Stimulated activated naive CD4-positive, alpha-beta T cell treated with Interleukin-2 at 50 U/mL for 16 hours (primary cell): Measurements from ENCODE around the gene FBXL20.
"Not testable (repeated sequence)": the region's sequence is repeated elsewhere in the genome, so short reads cannot be mapped to it uniquely, and the experiment has no call there.

Experiments used
- DNase-seq: peaks from one replicate; lab custom pipeline; 2025; lab: John Stamatoyannopoulos, UW

Gene FBXL20, protein sequence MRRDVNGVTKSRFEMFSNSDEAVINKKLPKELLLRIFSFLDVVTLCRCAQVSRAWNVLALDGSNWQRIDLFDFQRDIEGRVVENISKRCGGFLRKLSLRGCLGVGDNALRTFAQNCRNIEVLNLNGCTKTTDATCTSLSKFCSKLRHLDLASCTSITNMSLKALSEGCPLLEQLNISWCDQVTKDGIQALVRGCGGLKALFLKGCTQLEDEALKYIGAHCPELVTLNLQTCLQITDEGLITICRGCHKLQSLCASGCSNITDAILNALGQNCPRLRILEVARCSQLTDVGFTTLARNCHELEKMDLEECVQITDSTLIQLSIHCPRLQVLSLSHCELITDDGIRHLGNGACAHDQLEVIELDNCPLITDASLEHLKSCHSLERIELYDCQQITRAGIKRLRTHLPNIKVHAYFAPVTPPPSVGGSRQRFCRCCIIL

GRCh38 chr17:39401412-39402243, at the start of gene FBXL20:
Gene FBXL20 (minus strand): TSS chr17:39401626. CDS start chr17:39401402, 224 bp downstream.
- peak; percentile 93 for DNase-seq

DNA sequence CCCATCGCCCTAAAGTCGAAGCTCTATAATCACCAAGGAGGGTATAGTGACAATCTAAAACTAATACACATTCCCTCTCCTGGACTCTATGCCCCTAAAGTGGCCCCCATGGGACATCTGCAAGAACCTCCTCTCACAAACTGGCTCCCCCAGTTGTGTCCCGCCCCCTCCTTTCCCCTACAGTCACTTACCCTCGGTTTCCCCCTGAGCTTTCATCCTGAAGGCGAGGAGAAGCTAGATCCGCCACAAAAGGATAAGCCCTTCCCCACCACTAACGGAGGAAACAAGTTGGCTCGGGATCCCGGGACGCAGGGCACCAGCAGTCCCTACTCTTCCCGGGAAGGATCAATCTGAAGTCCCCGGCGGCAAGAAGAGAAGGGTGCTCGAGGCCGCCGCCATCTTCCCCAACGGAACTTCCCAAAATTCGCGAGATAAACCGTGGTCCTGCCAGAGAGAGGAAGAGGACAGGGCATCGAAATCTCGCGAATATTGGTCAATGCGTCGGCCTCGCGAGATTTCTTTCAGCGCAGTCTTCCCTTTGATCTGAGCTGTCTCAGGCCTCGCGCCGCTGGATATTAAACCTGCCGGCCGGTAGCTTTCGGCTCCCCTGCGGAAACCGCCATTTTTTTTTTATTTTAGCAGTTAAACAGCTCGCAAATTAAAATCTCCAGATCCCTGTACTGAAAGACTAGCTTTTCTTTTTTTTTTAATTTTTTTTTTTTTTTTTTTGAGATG, 49.6 kb upstream of the FBXL20 start, which contains the start of gene MED1:
Gene MED1, minus strand, starts transcription at position 417 of the 735 bp plus-strand sequence. Its CDS starts 201 bp downstream, at position 216.
- peak; percentile 90 for DNase-seq

- DNase-seq: no peak
Measured at GRCh38 chr17:39450051-39450450, 48.6 kb upstream of the FBXL20 start.

DNA sequence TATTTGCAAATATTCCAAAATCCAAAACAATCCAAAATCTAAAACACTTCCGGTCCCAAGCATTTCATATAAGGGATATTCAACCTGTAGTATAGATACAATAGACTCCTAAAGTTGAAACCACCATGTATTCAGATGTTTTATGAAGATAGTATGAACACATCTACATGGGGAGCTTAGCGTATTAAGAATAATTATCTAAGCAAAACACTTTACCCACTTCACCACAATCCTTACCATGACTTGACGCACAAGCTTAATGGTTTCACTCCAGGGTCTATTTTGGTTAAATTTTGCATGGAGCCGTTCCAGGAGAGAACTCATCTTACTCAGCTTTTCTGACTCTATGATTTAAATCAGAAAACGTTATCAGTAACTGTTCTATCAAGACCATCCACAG, 46.1 kb upstream of the FBXL20 start:
- no peak for DNase-seq

GRCh38 chr17:39443326-39443725, 41.9 kb upstream of the FBXL20 start:
- DNase-seq: no peak

DNA sequence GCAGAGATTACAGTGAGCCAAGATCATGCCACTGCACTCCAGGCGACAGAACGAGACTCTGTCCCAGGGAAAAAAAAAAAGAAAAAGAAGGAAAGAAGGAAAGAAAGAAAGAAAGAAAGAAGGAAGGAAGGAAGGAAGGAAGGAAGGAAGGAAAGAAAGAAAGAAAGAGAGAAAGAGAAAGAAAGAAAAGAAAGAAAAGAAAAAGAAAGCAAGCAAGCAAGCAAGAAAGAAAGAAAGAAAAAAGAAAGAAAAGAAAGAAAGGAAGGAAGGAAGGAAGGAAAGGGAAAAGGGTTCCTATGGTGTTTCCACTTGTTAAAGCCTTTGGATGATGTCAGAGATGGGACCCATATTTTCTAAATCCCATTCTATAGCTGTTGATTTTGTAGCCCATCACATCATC, 38.4 kb upstream of the FBXL20 start:
- DNase-seq: not testable (repeated sequence)

DNA sequence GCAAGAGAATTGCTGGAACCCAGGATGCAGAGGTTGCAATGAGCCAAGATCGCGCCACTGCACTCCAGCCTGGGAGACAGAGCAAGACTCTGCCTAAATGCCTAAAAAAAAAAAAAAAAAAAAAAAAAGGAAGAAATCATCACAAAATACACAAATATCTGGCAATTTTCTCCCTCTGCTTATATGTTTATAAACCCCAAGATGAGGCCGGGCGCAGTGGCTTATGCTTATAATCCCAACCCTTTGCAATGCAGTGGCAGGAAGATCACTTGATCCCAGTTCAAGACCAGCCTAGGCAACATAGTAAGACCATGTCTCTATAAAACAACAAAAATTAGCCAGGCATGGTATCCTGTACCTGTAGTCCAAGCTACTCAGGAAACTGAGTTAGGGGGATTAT, 28.2 kb upstream of the FBXL20 start:
- DNase-seq: no peak

GRCh38 chr17:39416141-39416540, 14.7 kb upstream of the FBXL20 start:
- no peak for DNase-seq

- DNase-seq: no peak
Measured at GRCh38 chr17:39410279-39410678, 8.9 kb upstream of the FBXL20 start.

GRCh38 chr17:39408360-39408759, 6.9 kb upstream of the FBXL20 start:
- no peak for DNase-seq

- no peak for DNase-seq
Measured at GRCh38 chr17:39406951-39407350, 5.5 kb upstream of the FBXL20 start.

- no peak for DNase-seq
Measured at GRCh38 chr17:39405436-39405835, 4.0 kb upstream of the FBXL20 start.

DNA sequence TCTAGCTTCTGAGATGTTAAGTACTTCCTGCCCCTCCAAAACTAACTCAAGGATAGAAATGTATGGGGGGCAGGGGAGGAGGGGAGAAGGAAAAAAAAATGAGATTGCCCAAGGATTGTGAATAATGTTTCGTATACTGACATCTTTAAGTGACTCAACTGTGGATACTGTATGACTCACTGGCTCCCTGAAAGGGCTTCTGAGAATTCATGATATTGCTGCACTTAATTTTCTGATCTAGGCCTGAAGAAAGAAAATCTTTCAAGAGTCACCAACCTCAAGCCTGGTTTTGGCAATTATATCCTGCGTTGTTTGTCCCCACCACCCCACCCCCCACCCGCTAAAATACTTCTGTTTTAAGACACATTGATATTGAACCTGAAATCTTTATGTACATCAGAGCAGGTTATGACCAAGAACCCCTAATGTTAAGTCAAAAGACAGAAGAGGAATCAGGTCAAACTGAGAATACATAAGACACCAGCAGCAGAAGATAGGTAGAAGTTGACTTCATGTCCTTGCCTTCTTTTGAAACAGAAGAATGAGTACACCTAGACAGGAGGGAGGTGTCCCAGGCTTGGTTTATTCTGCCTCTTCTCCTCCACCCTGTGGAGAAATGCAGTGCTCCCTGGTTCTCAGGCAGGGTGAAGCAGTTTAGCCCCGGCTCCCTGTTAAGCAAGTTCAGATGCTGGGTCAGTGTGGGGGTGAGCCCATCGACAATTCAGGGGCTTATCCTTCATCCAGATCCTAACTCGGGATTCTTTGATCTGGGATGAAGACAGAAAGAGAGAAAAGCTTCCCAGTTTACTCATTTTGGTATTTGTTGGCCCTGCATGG, 3.3 kb upstream of the FBXL20 start:
- peak; percentile 27 for DNase-seq

DNA sequence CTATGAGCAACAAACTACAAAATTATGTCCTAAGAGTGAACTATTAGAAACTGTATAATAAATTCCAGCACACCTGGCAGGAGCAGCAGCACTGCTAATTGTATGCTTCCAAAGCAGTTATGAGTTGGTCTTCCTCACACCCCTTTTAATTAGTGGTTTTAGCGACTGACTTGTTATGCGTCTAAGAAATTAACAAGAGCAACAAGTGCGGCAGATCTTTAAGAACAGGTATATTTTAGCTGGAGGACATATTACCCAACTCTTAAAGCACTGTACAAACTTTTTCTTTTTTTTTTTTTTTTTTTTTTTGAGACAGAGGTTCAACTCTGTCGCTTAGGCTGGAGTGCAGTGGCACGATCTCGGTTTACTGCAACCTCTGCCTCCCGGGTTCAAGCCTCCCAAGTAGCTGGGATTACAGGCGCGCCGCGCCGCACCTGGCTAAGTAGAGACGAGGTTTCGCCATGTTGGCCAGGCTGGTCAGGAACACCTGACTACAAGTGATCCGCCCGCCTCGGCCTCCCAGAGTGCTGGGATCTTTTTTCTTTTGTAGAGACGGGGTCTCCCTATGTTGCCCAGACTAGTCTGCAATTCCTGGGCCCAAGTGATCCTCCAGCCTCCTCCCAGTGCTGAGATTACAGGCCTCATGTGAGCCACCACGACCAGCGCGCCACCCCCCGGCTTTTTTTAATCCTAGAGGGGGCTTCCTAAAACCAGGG, 1.6 kb upstream of the FBXL20 start:
- no peak for DNase-seq

DNA sequence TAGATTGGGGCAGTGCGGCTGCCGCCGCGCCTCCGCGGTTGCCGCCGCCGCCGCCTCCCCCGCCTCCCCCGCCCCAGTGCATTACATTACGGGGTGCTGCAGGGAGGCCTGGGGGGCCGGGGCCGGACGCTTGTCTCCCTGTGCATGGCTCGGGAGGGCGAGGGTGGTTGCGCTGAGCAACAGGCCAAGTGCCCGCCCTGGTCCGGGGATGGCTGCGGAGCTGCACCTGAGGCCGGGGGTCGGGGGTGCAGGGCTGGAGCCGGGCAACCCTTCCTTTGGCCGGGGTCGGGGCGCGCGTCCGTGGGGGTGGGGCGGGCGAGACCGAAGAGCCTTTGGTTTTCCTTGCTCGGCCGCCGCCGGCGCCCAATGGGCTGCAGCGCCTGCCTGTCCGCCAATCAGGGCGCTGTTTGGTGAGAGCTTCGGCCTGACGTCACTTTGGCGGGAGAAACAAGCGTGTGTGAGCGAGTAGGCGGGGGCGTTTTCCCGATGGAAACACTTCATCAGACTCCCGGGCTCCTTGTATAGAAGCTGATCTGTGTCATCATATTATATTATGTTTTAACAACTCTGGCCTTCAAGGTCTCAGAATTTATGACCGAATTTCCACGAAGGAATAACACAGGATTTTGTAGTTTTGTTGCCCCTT, 941 bp upstream of the FBXL20 start:
- peak; percentile 83 for DNase-seq

DNA sequence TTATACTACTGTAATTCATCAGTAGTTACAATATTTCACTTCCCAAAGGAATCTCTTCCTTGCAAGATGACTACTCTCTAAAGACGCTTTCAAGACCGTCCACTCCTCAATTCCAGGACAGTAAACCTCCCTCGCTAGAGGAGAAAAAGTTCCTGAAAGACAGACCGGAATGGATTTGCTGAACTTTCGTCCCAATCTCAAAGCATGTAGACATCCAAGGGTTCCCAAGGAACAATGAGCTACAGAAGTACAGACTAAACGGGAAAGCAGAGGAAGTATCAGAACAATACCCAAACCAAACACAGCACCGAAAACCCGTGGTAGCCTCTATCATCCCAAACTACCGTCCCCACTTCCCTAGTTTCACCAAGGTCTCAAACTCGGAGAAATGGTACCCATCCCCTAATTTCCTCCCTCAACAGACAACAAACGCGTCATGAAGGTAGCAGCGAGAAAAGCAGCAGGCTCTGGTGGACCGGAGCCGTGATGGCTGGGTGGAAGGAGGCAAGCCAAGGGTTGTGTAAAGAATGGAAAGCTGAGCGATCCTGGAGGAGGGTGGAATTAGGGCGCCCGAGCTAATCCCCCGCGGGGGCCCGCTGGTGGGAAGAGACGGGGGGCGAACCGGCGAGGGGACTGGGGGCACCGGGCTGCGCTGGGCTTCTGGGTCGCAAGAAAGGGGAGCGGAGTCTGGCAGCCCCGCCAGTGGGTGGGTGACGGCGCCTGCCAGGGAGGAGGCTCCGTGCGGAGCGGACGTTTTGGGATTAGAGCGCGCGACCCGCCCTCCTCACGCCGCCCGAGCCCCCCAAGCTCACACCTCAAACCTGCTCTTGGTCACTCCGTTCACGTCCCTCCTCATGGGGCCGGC, 647 bp downstream of the FBXL20 start:
- peak; percentile 6 for DNase-seq

DNA sequence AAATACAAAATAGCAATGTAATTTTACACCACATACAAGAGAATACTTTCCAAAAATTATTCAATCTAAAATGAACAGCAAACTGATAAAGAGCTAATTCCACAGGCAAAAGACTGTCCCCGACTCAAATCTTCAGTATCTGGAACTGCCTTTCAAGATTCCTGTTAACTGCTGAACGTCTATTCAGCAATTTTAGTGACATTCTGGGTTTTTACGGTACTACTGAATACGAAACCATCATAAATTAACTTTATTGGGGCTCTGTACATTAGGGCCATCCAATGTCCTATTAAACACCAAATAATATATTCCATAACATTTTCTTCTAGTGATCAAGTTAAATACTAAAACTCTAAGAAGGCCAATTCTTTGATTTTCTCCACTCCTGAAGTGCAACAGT, 1.6 kb downstream of the FBXL20 start:
- DNase-seq: no peak

- DNase-seq: no peak
Measured at GRCh38 chr17:39393736-39394135, 7.7 kb downstream of the FBXL20 start.

DNA sequence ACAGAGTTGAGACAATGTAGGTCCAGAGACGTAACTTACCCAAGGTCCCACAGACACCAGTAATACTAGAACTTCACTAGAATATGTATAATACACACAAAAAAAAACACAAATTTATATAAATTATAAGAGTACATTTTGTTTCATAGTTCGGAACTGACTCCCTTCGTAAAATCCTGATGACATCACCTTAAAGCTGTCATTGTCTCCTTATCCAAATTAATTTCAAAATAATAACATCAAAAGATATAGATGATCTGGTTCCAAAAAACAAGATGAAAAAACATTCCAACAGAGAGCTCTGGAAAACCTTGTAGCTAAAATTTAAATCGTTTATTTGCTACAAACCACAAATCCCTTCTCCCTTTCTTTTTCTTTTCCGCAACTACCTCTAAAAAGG, 10.0 kb downstream of the FBXL20 start:
- DNase-seq: no peak
